Measurements from ENCODE around the gene EIF3D.

The EIF3D gene

GRCh38 chr22:36481393-36482168 is 47.4 kb downstream of the EIF3D start, which contains the start of gene TXN2:
TSS of gene TXN2 (minus strand) at chr22:36481640. CDS start at chr22:36480837, 803 bp downstream.
- H3K9me2 ChIP-seq (ENCODE audit: low read depth, low read length) = no peaks in the 10 kb centered on the region
- H2AFZ ChIP-seq (ENCODE audit: low read length) = no peak within 1 kb of the TSS
- H3K27me3 ChIP-seq (ENCODE audit: insufficient read depth, low read length) = no peaks in the 10 kb centered on the region
- H3F3A ChIP-seq (ENCODE audit: insufficient read depth, low read length) = no peaks in the 10 kb centered on the region
- peak within 1 kb of the TSS; percentile 81 for H3K4me2 ChIP-seq (ENCODE audit: low read length)
- H4K20me1 ChIP-seq (ENCODE audit: insufficient read depth, low read length) = no peaks in the 10 kb centered on the region
- H3K4me1 ChIP-seq (ENCODE audit: insufficient read depth, low read length, severe bottlenecking) = peaks cover 19% of the 10 kb centered on the region
- H3K9ac ChIP-seq (ENCODE audit: low read length) = peak within 1 kb of the TSS; percentile 84
- peaks cover 45% of the 10 kb centered on the region for H3K36me3 ChIP-seq (ENCODE audit: insufficient read depth, low read length)
- no peak for TF ChIP-seq EZH2 (IDR thresholded peaks at IDR 0.05; ENCODE audit: borderline replicate concordance, low read length)
- TF ChIP-seq, protein P1, sequence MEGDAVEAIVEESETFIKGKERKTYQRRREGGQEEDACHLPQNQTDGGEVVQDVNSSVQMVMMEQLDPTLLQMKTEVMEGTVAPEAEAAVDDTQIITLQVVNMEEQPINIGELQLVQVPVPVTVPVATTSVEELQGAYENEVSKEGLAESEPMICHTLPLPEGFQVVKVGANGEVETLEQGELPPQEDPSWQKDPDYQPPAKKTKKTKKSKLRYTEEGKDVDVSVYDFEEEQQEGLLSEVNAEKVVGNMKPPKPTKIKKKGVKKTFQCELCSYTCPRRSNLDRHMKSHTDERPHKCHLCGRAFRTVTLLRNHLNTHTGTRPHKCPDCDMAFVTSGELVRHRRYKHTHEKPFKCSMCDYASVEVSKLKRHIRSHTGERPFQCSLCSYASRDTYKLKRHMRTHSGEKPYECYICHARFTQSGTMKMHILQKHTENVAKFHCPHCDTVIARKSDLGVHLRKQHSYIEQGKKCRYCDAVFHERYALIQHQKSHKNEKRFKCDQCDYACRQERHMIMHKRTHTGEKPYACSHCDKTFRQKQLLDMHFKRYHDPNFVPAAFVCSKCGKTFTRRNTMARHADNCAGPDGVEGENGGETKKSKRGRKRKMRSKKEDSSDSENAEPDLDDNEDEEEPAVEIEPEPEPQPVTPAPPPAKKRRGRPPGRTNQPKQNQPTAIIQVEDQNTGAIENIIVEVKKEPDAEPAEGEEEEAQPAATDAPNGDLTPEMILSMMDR (IDR thresholded peaks at IDR 0.05; ENCODE audit: low read length) = no peak
- H3K4me3 ChIP-seq (ENCODE audit: low read depth, low read length, poor library complexity, severe bottlenecking) = peak within 1 kb of the TSS; percentile 74
- H3K79me2 ChIP-seq (ENCODE audit: insufficient read depth, low read length) = peaks cover 6% of the 10 kb centered on the region
- peak within 1 kb of the TSS; percentile 95 for H3K27ac ChIP-seq (ENCODE audit: low read depth, low read length, poor library complexity, severe bottlenecking)
- peaks cover under 1% of the 10 kb centered on the region; the same call in 1 of the 2 replicates for H3K9me3 ChIP-seq (ENCODE audit: low read length)

GRCh38 chr22:36480941-36481392 is 48.0 kb downstream of the EIF3D start:
- Histone ChIP-seq H3K4me2 (ENCODE audit: low read length) (peak overlapping the region; percentile 81), H3K27me3 (ENCODE audit: insufficient read depth, low read length) (no peaks in the 10 kb centered on the region), H3K9me3 (ENCODE audit: low read length) (no peaks in the 10 kb centered on the region), H4K20me1 (ENCODE audit: insufficient read depth, low read length) (no peaks in the 10 kb centered on the region), H3K9me2 (ENCODE audit: low read depth, low read length) (no peaks in the 10 kb centered on the region), H3K4me1 (ENCODE audit: insufficient read depth, low read length, severe bottlenecking) (peaks cover 19% of the 10 kb centered on the region), H3K4me3 (ENCODE audit: low read depth, low read length, poor library complexity, severe bottlenecking) (peak overlapping the region; percentile 74), H3K36me3 (ENCODE audit: insufficient read depth, low read length) (peaks cover 45% of the 10 kb centered on the region), H3K79me2 (ENCODE audit: insufficient read depth, low read length) (peaks cover 6% of the 10 kb centered on the region), H3F3A (ENCODE audit: insufficient read depth, low read length) (no peaks in the 10 kb centered on the region), H3K9ac (ENCODE audit: low read length) (peak overlapping the region; percentile 84), H3K27ac (ENCODE audit: low read depth, low read length, poor library complexity, severe bottlenecking) (peak overlapping the region; percentile 95), H2AFZ (ENCODE audit: low read length) (no peak overlapping the region)
- TF ChIP-seq, protein P1 (IDR thresholded peaks at IDR 0.05; ENCODE audit: low read length) = no peak
- no peak for TF ChIP-seq EZH2 (IDR thresholded peaks at IDR 0.05; ENCODE audit: borderline replicate concordance, low read length)

GRCh38 chr22:36478966-36479365 is 50.0 kb downstream of the EIF3D start:
- no peaks in the 10 kb centered on the region for H3K27me3 ChIP-seq (ENCODE audit: insufficient read depth, low read length)
- peaks cover 65% of the 10 kb centered on the region for H3K36me3 ChIP-seq (ENCODE audit: insufficient read depth, low read length)
- no peak overlapping the region for H3K9ac ChIP-seq (ENCODE audit: low read length)
- no peak overlapping the region for H3K4me2 ChIP-seq (ENCODE audit: low read length)
- peaks cover 6% of the 10 kb centered on the region for H3K79me2 ChIP-seq (ENCODE audit: insufficient read depth, low read length)
- no peaks in the 10 kb centered on the region for H3K9me3 ChIP-seq (ENCODE audit: low read length)
- no peaks in the 10 kb centered on the region for H3F3A ChIP-seq (ENCODE audit: insufficient read depth, low read length)
- H3K4me3 ChIP-seq (ENCODE audit: low read depth, low read length, poor library complexity, severe bottlenecking) = no peak overlapping the region
- H3K9me2 ChIP-seq (ENCODE audit: low read depth, low read length) = no peaks in the 10 kb centered on the region
- TF ChIP-seq EZH2 (IDR thresholded peaks at IDR 0.05; ENCODE audit: borderline replicate concordance, low read length) = no peak
- TF ChIP-seq, protein P1 (IDR thresholded peaks at IDR 0.05; ENCODE audit: low read length) = no peak
- H3K27ac ChIP-seq (ENCODE audit: low read depth, low read length, poor library complexity, severe bottlenecking) = no peak overlapping the region
- peaks cover 19% of the 10 kb centered on the region for H3K4me1 ChIP-seq (ENCODE audit: insufficient read depth, low read length, severe bottlenecking)
- no peak overlapping the region for H2AFZ ChIP-seq (ENCODE audit: low read length)
- no peaks in the 10 kb centered on the region for H4K20me1 ChIP-seq (ENCODE audit: insufficient read depth, low read length)

Data from OCI-LY1 (cell line).